GM12878 (cell line): ENCODE results near the gene KDM2A. TPM values are rescaled to one million over a fixed set of nuclear protein-coding genes. Genes with fewer than 3 reads are reported as not detected.

Experiments
- ATAC-seq: fragments of 200-7000 bp; cut with Tn5 transposase; 3 replicates; pipeline ENCODE4 v1.9.1; 2020; ENCODE audit warnings: mild to moderate bottlenecking, moderate library complexity
- BruUV-seq: library from RNA; stranded (reverse); fragments of 400-500 nt; replicated peaks from 2 replicates; lab custom pipeline; 2021; lab: Mats Ljungman, UMichigan
- CTCF ChIA-PET: fragments of 300-600 bp; sonication (Branson Sonifier 250); formaldehyde crosslinking; extraction: SDS; loops from one replicate; lab custom pipeline; 2021; ENCODE audit warnings: inconsistent platforms; lab: Yijun Ruan, JAX
- POLR2A ChIA-PET: fragments of 350-600 bp; formaldehyde crosslinking; extraction: SDS; loops from one replicate; lab custom pipeline; 2021; ENCODE audit warnings: inconsistent platforms; lab: Charles Lee
- RAD21 ChIA-PET: fragments of 300-600 bp; sonication (Branson Sonifier 250); formaldehyde crosslinking; loops from one replicate; lab custom pipeline; 2023; ENCODE audit warnings: antibody characterized with exemption; ENCODE audit not compliant: unreplicated experiment; lab: Charles Lee
- SMC1A ChIA-PET: fragments of 300-600 bp; sonication (Branson Sonifier 250); formaldehyde crosslinking; loops from one replicate; lab custom pipeline; 2023; ENCODE audit not compliant: unreplicated experiment, uncharacterized antibody; lab: Charles Lee
- DNase-seq: peaks from one replicate; pipeline ENCODE4 v3.0.0-alpha.2; 2011; ENCODE audit warnings: low read depth, low spot score
- FAIRE-seq: peaks from 3 replicates; lab custom pipeline; 2011; peaks lifted over from hg19 to GRCh38; lab: Jason Lieb, UNC
- H2AFZ ChIP-seq: 2 replicates; pipeline ENCODE4 v1.6.0; 2011; ENCODE audit warnings: low read depth, low read length, control low read depth; ENCODE audit not compliant: control insufficient read depth
- H3K27ac ChIP-seq: 2 replicates; pipeline ENCODE4 v1.5.1; 2011; ENCODE audit warnings: control low read depth; ENCODE audit not compliant: control insufficient read depth, insufficient read depth
- H3K27me3 ChIP-seq, 2 experiments: replicated peaks in 1 of 2; 2 replicates each; pipeline versions ENCODE4 v1.6.0 to v1.6.1; 2011; ENCODE audit warnings: low read length in 1 of 2; ENCODE audit not compliant: control insufficient read depth in 2 of 2, insufficient read depth in 2 of 2
- H3K36me3 ChIP-seq, 2 experiments: 2 replicates each; pipeline ENCODE4 v1.5.1; 2011; ENCODE audit warnings: low read length in 1 of 2; ENCODE audit not compliant: control insufficient read depth in 2 of 2, insufficient read depth in 2 of 2
- H3K4me1 ChIP-seq: 2 replicates; pipeline ENCODE4 v1.6.1; 2011; ENCODE audit warnings: mild to moderate bottlenecking, low read length, moderate library complexity, mixed read lengths; ENCODE audit not compliant: control insufficient read depth, insufficient read depth
- H3K4me2 ChIP-seq: 2 replicates; pipeline ENCODE4 v1.6.0; 2011; ENCODE audit warnings: control low read depth; ENCODE audit not compliant: control insufficient read depth, insufficient read depth
- H3K4me3 ChIP-seq: fragments of 200-600 bp; sonication (generic); 2 replicates; pipeline ENCODE4 v1.5.1; 2016
- H3K79me2 ChIP-seq: 2 replicates; pipeline ENCODE4 v1.6.0; 2011; ENCODE audit warnings: low read length; ENCODE audit not compliant: control insufficient read depth, insufficient read depth
- H3K9ac ChIP-seq: 2 replicates; pipeline ENCODE4 v1.8.0; 2011; ENCODE audit warnings: low read length, control low read depth, mixed read lengths; ENCODE audit not compliant: control insufficient read depth, insufficient read depth
- H3K9me3 ChIP-seq: replicated peaks from 3 replicates; pipeline ENCODE4 v1.5.1; 2011; ENCODE audit warnings: mild to moderate bottlenecking, low read length; ENCODE audit not compliant: control insufficient read depth, insufficient read depth
- H4K20me1 ChIP-seq: 2 replicates; pipeline ENCODE4 v1.6.0; 2011; ENCODE audit not compliant: control insufficient read depth, insufficient read depth
- IKZF1 ChIP-seq: fragments of 450-650 bp; conservative IDR thresholded peaks from 2 replicates; pipeline ENCODE4 v1.6.1; 2017; ENCODE audit warnings: antibody characterized with exemption, mild to moderate bottlenecking
- IKZF2 ChIP-seq, 2 experiments: fragments of 450-650 bp; IDR thresholded peaks; 2 replicates each; pipeline ENCODE4 v1.6.1; 2017; ENCODE audit warnings: mild to moderate bottlenecking in 2 of 2, moderate library complexity in 2 of 2
- POU2F2 ChIP-seq: IDR thresholded peaks from 3 replicates; pipeline ENCODE4 v1.6.1; 2011; ENCODE audit warnings: low read depth, mild to moderate bottlenecking, low read length, borderline replicate concordance
- RAD51 ChIP-seq: fragments of 450-650 bp; IDR thresholded peaks from 2 replicates; pipeline ENCODE4 v1.6.1; 2016; ENCODE audit warnings: moderate library complexity, mild to moderate bottlenecking, inconsistent platforms
- TCF12 ChIP-seq: IDR thresholded peaks from 2 replicates; pipeline ENCODE4 v1.6.1; 2011; ENCODE audit warnings: low read depth, mild to moderate bottlenecking, low read length
- WGBS: methylation state at CpG from one replicate; pipeline ENCODE4 v1.1.6; 2016; ENCODE audit warnings: low lambda C conversion rate; ENCODE audit not compliant: insufficient replicate concordance, insufficient coverage; ENCODE audit errors: missing lambda C conversion rate; 5-methylcytosine and 5-hydroxymethylcytosine counted together
- in situ Hi-C: fragments of 300-500 bp; cut with MboI; formaldehyde crosslinking; loops from 9 replicates; pipeline ENCODE4 v1.14.3; 2018; ENCODE audit warnings: mixed read lengths
- intact Hi-C: fragments of 100-400 bp; cut with micrococcal nuclease; formaldehyde crosslinking; loops from one replicate; pipeline ENCODE4 v1.14.2; 2022; ENCODE audit not compliant: unreplicated experiment
- polyA plus RNA-seq, 11 experiments: library from polyadenylated mRNA; depleted of rRNA in 4 of 11; unstranded in 6 of 11; stranded (reverse) in 5 of 11; fragments of >200 nt; fragmentation: Nextera tagmentation in 4 of 11; fragmentation: Illumina TruSeq in 1 of 11; extraction: Ambion mirVana in 4 of 11; extraction: Trizol in 1 of 11; gene quantifications; 1 replicate in 1 of 11; 2 replicates in 10 of 11; pipeline versions ENCODE4 v1.2.1 to v1.2.3, GENCODE V29; 2011 to 2016; ENCODE audit warnings: inconsistent platforms in 2 of 11, missing spikeins in 2 of 11, low read depth in 1 of 11
- total RNA-seq, 4 experiments: library from RNA; depleted of rRNA in 3 of 4; stranded (reverse); fragments of >200 nt in 3 of 4; fragmentation: Illumina TruSeq in 1 of 4; extraction: Trizol in 1 of 4; gene quantifications; 2 replicates each; pipeline versions ENCODE4 v1.2.1 to v1.2.3, GENCODE V29; 2013 to 2021

Gene KDM2A
- total and polyA plus RNA-seq, 10 of the 15 experiments (the other 5 are each of a cell fraction or from before 2014, with no cell fraction given), result 10.5 to 69.3 (median 41.6) TPM

DNA sequence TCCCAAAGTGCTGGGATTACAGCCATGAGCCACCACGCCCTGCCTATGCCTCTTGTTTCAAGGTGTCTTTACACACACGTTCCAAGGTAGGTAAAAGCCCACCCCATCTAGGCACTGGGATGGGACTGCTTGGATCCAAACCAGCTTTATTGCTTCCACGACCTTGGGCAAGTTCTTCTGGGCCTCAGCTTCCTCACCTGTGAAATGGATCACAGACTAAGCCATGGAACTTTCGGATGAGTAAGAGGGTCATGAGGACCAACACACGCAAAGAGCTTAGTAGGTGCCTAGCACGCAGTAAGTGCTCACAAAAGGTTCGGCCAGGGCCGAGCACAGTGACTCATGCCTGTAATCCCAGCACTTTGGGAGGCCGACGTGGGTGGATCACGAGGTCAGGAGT lies 46.8 kb upstream of the KDM2A start:
- intact Hi-C loops, result no loop called here
- no peak overlapping the region for H2AFZ ChIP-seq
- SMC1A ChIA-PET, result interaction anchor here (1.8 kb wide), 1 partner anchor 28 kb away, joined by 3 read pairs; no protein-coding TSS in a partner anchor
- no peaks in the 10 kb centered on the region for H3K9me3 ChIP-seq
- TF ChIP-seq POU2F2 (no peak), IKZF1 (0 out of 2 replicates have a peak, but pooled peaks have one; percentile 12), IKZF2 (IDR thresholded peaks at IDR 0.05) (no peak)
- TF ChIP-seq, all 136 proteins: peak for 1
- in situ Hi-C loops, result no loop called here
- ChIA-PET RAD21 (interaction anchor here (1.4 kb wide), 1 partner anchor 17 kb away, joined by 6 read pairs; no protein-coding TSS in a partner anchor), CTCF (interaction anchor here (0.6 to 5.2 kb wide), 9 partner anchors 9 to 310 kb away, joined by 3 to 55 read pairs (median 4); no protein-coding TSS in a partner anchor), POLR2A (interaction anchor here (0.5 to 1.2 kb wide), 4 partner anchors 9 to 418 kb away, joined by 3 to 5 read pairs (median 4); no protein-coding TSS in a partner anchor)
- 41% methylated on average over 11 of the region's 11 CpGs for WGBS
- Histone ChIP-seq H3K4me3 (no peak overlapping the region), H3K27ac (no peak overlapping the region), H3K27me3 (no peaks in the 10 kb centered on the region; a peak in 2 of 4 replicates), H3K36me3 (no peaks in the 10 kb centered on the region), H4K20me1 (no peaks in the 10 kb centered on the region), H3K9ac (no peak overlapping the region), H3K79me2 (no peaks in the 10 kb centered on the region), H3K4me1 (peaks cover 12% of the 10 kb centered on the region), H3K4me2 (no peak overlapping the region)
- FAIRE-seq (no peak), DNase-seq (no peak), ATAC-seq (no peak)
- BruUV-seq, result no TSS peak

DNA sequence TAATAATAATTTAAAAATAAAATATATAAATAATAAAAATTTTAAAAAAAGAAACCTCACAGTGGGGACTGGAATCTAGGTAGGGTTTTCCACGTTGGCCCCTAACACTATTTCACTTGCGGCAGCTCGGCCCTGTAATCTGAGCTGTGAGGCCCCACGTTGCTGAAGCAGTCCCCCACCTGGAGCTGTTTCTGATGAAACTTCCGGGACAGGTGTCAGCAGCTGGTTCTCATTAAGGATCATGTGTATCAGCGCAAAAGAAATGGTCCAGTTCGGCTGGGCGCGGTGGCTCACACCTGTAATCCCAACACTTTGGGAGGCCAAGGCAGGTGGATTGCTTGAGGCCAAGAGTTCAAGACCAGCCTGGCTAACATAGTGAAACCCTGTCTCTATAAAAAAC lies 45.2 kb upstream of the KDM2A start:
- no peak for ATAC-seq
- Histone ChIP-seq H2AFZ (no peak overlapping the region), H3K36me3 (no peaks in the 10 kb centered on the region), H3K9me3 (no peaks in the 10 kb centered on the region), H3K4me2 (no peak overlapping the region), H3K4me1 (peaks cover 21% of the 10 kb centered on the region), H3K9ac (no peak overlapping the region), H3K79me2 (no peaks in the 10 kb centered on the region), H3K27me3 (no peaks in the 10 kb centered on the region; a peak in 1 of 4 replicates), H4K20me1 (no peaks in the 10 kb centered on the region), H3K4me3 (no peak overlapping the region), H3K27ac (no peak overlapping the region)
- ChIA-PET CTCF (interaction anchor here (1.0 to 5.2 kb wide), 7 partner anchors 9 to 308 kb away, joined by 3 to 55 read pairs (median 4); no protein-coding TSS in a partner anchor), SMC1A (interaction anchor here (0.5 to 1.8 kb wide), 5 partner anchors 19 to 166 kb away, joined by 3 to 6 read pairs (median 4); no protein-coding TSS in a partner anchor), POLR2A (no interaction called here), RAD21 (interaction anchor here (0.9 to 1.1 kb wide), 2 partner anchors 165 to 244 kb away, joined by 3 to 4 read pairs; no protein-coding TSS in a partner anchor)
- BruUV-seq, result no TSS peak
- in situ Hi-C loops, result no loop called here
- intact Hi-C loops, result no loop called here
- TF ChIP-seq TCF12 (0 out of 2 replicates have a peak, but pooled peaks have one; percentile 7), RAD51 (no peak)
- no peak for DNase-seq
- no peak for FAIRE-seq
- 78% methylated on average over 9 of the region's 9 CpGs for WGBS
